ENCODE measurements around the gene C14orf119.

C14orf119 gene

DNA sequence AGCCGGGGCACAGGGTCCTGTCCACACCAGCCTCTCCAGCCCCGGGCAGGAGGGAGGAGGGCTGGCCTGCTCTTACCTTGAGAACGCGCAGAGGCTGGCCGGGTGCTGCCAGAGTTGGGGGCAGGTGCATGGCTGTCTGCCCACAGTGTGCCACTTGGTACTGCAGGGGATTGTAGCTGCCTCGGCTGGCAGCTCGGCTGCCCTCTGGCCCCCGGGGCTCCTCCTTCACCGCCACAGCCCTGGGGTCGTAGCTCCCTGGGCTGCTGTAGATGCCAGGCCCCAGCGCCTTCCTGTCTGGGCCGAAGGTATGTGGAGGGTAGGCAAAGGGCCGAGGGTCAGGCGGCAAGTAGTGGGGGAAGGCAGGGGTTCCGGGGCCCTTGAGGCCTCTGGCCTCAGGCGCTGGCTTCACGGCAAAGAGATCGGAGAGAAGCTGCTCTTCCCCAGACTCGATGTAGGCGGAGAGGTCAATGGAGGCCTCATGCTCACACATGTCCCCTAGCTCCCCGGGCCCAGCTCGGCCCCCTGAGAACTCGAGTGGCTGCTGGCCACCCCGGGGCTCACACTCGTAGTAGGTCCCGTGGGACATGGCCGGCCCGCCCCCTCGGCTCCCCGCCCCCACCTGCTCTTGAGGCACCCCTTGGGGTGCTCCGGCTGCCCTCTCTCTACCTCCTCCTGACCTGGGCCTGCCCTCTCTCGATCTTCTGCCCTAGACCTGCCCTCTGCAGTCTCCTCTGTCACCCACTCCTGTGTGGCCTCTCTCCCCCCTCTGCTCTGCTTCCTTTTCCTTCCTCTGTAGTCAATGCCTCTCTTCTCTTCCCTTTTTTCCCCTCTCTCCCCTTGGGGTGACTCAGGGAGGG, 23.4 kb downstream of the C14orf119 start, which contains the start of gene CEBPE:
Gene CEBPE, minus strand, starts transcription at position 750 of the 857 bp plus-strand sequence. Its CDS starts 164 bp downstream, at position 586.
- in situ Hi-C loops (cut with HindIII; ENCODE audit: low pct_ligation_motif_present, low pct_unique_long_range_greater_than_20kb, low sequenced_read_pairs): no loop called here
- DNase-seq: no peak

DNA sequence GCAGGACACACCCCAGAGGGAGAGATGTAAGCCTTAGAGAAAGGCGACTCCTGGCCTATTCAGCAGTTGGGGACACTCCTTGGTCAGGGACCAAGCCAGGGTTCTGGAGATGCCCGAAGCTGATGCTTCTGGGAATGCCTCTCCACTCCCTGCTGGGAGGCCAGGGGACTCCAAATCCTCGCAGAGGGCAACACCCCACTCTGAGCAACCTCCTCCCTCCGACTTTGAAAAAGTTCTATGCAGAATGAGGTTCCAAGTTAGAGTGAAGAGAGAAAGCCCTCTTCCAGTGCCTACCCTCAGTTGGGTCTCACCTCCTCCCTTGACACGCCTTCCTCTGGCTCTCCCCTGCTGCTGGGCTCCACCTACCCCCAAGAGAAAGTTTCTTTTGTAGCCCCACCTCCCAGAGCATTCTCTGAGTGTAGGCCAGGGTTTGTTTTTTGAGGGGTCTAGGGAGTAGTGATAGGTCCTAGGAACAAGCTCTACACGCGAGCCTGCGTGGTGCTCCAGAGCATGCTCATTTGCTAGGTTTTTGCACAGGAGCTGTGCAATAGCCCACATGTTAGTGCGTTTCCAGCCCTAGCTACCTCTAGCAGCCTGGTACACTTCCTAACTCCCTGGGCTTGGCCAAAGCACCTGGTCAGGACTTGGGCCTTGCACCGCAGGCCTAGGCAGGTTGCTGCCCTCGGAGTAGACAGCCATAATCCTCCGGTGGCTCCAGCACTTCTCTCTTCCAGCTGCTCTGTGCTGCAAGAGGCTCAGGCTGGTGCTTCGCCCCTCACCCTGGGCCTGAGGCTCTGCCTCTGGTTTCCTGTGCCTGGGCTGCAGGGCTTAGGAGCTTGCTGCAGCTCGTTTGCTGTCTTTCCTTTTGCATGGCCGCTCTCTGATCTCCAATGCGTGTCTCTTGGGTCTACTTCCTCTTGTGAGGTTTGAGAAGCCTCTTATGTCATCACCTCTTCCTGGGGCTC, 24.3 kb downstream of the C14orf119 start:
- DNase-seq: no peak

GRCh38 chr14:23120541-23121251, 25.4 kb downstream of the C14orf119 start:
- peak; percentile 82 for DNase-seq
- in situ Hi-C loops (cut with HindIII; ENCODE audit: low pct_ligation_motif_present, low pct_unique_long_range_greater_than_20kb, low sequenced_read_pairs): no loop called here

More for the DNA sequence above, 24.3 kb downstream of the C14orf119 start:
- in situ Hi-C loops (cut with HindIII; ENCODE audit: low pct_ligation_motif_present, low pct_unique_long_range_greater_than_20kb, low sequenced_read_pairs): no loop called here

DNA sequence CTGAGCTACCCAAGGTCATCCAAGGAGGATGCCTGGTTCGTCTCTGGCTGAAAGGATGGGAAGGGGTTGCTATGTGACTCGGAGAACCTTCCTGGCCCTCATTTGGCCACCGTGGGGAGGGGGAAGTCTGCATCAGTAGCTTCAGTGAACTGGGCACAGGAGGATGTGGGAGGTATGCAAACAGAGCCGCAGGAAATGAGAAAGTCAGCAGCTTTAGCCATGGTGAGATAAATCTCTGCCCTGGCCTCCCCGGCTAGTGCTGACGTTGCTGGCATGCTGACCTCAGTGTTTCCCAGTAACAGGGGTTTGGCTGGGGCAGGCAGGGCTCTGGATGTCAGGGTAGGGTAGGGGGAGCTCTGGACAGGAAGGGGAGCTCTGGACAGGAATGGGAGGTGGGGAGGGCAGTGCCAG, 26.1 kb downstream of the C14orf119 start:
- in situ Hi-C loops (cut with HindIII; ENCODE audit: low pct_ligation_motif_present, low pct_unique_long_range_greater_than_20kb, low sequenced_read_pairs): no loop called here
- no peak for DNase-seq

DNA sequence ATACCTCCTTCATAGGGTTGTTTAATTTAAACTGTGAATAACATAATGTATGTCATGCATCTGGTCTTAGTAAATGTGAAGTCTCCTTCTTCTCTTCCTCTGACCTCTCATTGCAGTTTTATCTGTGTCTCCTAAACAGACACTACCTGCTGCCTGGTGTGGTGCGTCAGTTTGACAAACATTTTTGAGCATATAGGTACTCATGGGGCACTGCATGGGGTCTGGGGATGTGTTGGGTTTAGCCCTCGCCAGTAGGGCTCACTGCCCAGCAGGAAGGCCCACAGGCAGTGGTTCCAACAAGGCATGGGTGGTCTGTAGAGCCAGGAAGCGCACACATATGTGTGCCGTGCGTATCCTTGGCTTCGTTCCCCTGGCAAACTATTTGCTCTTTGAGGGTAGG, 26.8 kb downstream of the C14orf119 start:
- no peak for DNase-seq
- in situ Hi-C loops (cut with HindIII; ENCODE audit: low pct_ligation_motif_present, low pct_unique_long_range_greater_than_20kb, low sequenced_read_pairs): no loop called here

GRCh38 chr14:23123419-23123818, 28.1 kb downstream of the C14orf119 start:
- no peak for DNase-seq
- in situ Hi-C loops (cut with HindIII; ENCODE audit: low pct_ligation_motif_present, low pct_unique_long_range_greater_than_20kb, low sequenced_read_pairs): no loop called here

- no peak for DNase-seq
- in situ Hi-C loops (cut with HindIII; ENCODE audit: low pct_ligation_motif_present, low pct_unique_long_range_greater_than_20kb, low sequenced_read_pairs): no loop called here
Observed at GRCh38 chr14:23124337-23124954, 29.1 kb downstream of the C14orf119 start.

- DNase-seq: no peak
Observed at GRCh38 chr14:23125011-23125410, 29.7 kb downstream of the C14orf119 start.

GRCh38 chr14:23125933-23126524, 30.7 kb downstream of the C14orf119 start:
- DNase-seq: no peak
- in situ Hi-C loops (cut with HindIII; ENCODE audit: low pct_ligation_motif_present, low pct_unique_long_range_greater_than_20kb, low sequenced_read_pairs): no loop called here

More at GRCh38 chr14:23125011-23125410, 29.7 kb downstream of the C14orf119 start:
- in situ Hi-C loops (cut with HindIII; ENCODE audit: low pct_ligation_motif_present, low pct_unique_long_range_greater_than_20kb, low sequenced_read_pairs): no loop called here

GRCh38 chr14:23126548-23127278, 31.4 kb downstream of the C14orf119 start:
- no peak for DNase-seq
- in situ Hi-C loops (cut with HindIII; ENCODE audit: low pct_ligation_motif_present, low pct_unique_long_range_greater_than_20kb, low sequenced_read_pairs): no loop called here

- no peak for DNase-seq
- in situ Hi-C loops (cut with HindIII; ENCODE audit: low pct_ligation_motif_present, low pct_unique_long_range_greater_than_20kb, low sequenced_read_pairs): no loop called here
Observed at GRCh38 chr14:23127861-23128260, 32.6 kb downstream of the C14orf119 start.

GRCh38 chr14:23128969-23129758, 33.9 kb downstream of the C14orf119 start:
- in situ Hi-C loops (cut with HindIII; ENCODE audit: low pct_ligation_motif_present, low pct_unique_long_range_greater_than_20kb, low sequenced_read_pairs): no loop called here
- no peak for DNase-seq

- DNase-seq: no peak
- in situ Hi-C loops (cut with HindIII; ENCODE audit: low pct_ligation_motif_present, low pct_unique_long_range_greater_than_20kb, low sequenced_read_pairs): no loop called here
Observed at GRCh38 chr14:23129759-23130316, 34.5 kb downstream of the C14orf119 start.

GRCh38 chr14:23130871-23131270, 35.6 kb downstream of the C14orf119 start:
- no peak for DNase-seq
- in situ Hi-C loops (cut with HindIII; ENCODE audit: low pct_ligation_motif_present, low pct_unique_long_range_greater_than_20kb, low sequenced_read_pairs): no loop called here

- in situ Hi-C loops (cut with HindIII; ENCODE audit: low pct_ligation_motif_present, low pct_unique_long_range_greater_than_20kb, low sequenced_read_pairs): no loop called here
- no peak for DNase-seq
Observed at GRCh38 chr14:23131482-23131881, 36.2 kb downstream of the C14orf119 start.

GRCh38 chr14:23132970-23133369, 37.7 kb downstream of the C14orf119 start:
- in situ Hi-C loops (cut with HindIII; ENCODE audit: low pct_ligation_motif_present, low pct_unique_long_range_greater_than_20kb, low sequenced_read_pairs): no loop called here
- no peak for DNase-seq

Data from ACHN (cell line).